HK-2 (cell line): ENCODE results near the gene UBFD1.
A peak's percentile ranks its signal among the peaks of the same experiment; 100 is the strongest.
"Not testable (repeated sequence)": the region's sequence is repeated elsewhere in the genome, so short reads cannot be mapped to it uniquely, and the experiment has no call there.

Experiments used
- DNase-seq: peaks from one replicate; pipeline ENCODE4 v3.0.0-alpha.2; 2018; ENCODE audit not compliant: unreplicated experiment

The UBFD1 gene

GRCh38 chr16:23567602-23568001 is 10.1 kb downstream of the UBFD1 start:
- no peak for DNase-seq

- no peak for DNase-seq
Measured at GRCh38 chr16:23570992-23571632, 13.6 kb downstream of the UBFD1 start.

GRCh38 chr16:23571895-23572294 is 14.4 kb downstream of the UBFD1 start:
- DNase-seq, result no peak

GRCh38 chr16:23572394-23572793 is 14.9 kb downstream of the UBFD1 start:
- DNase-seq, result no peak

GRCh38 chr16:23573817-23574216 is 16.3 kb downstream of the UBFD1 start:
- DNase-seq, result no peak

- DNase-seq, result no peak
Measured at GRCh38 chr16:23575834-23576233, 18.3 kb downstream of the UBFD1 start.

- no peak for DNase-seq
Measured at GRCh38 chr16:23577493-23577892, 20.0 kb downstream of the UBFD1 start.

- no peak for DNase-seq
Measured at GRCh38 chr16:23578101-23578830, 20.7 kb downstream of the UBFD1 start.

- DNase-seq, result no peak
Measured at GRCh38 chr16:23579371-23579770, 21.8 kb downstream of the UBFD1 start.

GRCh38 chr16:23580391-23580790 is 22.9 kb downstream of the UBFD1 start:
- DNase-seq, result no peak

- DNase-seq, result no peak
Measured at GRCh38 chr16:23581764-23582163, 24.2 kb downstream of the UBFD1 start.

GRCh38 chr16:23583271-23583670 is 25.7 kb downstream of the UBFD1 start:
- DNase-seq, result not testable (repeated sequence)

- DNase-seq, result no peak
Measured at GRCh38 chr16:23584186-23585076, 26.9 kb downstream of the UBFD1 start.

GRCh38 chr16:23587726-23588125 is 30.2 kb downstream of the UBFD1 start:
- DNase-seq, result no peak

- no peak for DNase-seq
Measured at GRCh38 chr16:23590181-23590580, 32.7 kb downstream of the UBFD1 start.

GRCh38 chr16:23594186-23594585 is 36.7 kb downstream of the UBFD1 start:
- DNase-seq, result no peak

- no peak for DNase-seq
Measured at GRCh38 chr16:23595246-23595950, 37.9 kb downstream of the UBFD1 start.

- peak; percentile 84 for DNase-seq
Measured at GRCh38 chr16:23595951-23596720, 38.6 kb downstream of the UBFD1 start, which contains the start of gene NDUFAB1. Gene NDUFAB1 (minus strand): TSS chr16:23596316. CDS start chr16:23596290, 26 bp downstream.

GRCh38 chr16:23597003-23597756 is 39.7 kb downstream of the UBFD1 start:
- DNase-seq, result peak; percentile 30

- DNase-seq, result no peak
Measured at GRCh38 chr16:23607726-23608125, 50.2 kb downstream of the UBFD1 start.
